ENCODE results near the gene GRID2. TPM values are rescaled to one million over a fixed set of nuclear protein-coding genes. Genes with fewer than 3 reads are reported as not detected.

Gene GRID2
- total RNA-seq, 2 experiments from 2014 or later, result not detected

GRCh38 chr4:93732509-93732908, 1428.7 kb downstream of the GRID2 start:
- no peaks in the 10 kb centered on the region for H3K4me1 Mint-ChIP-seq
- no peak for DNase-seq
- H3K27me3 Mint-ChIP-seq, result no peaks in the 10 kb centered on the region
- no peak overlapping the region for H3K4me3 Mint-ChIP-seq
- no peaks in the 10 kb centered on the region for H3K36me3 Mint-ChIP-seq
- no peak overlapping the region for H3K27ac Mint-ChIP-seq
- peaks cover 7% of the 10 kb centered on the region for H3K9me3 Mint-ChIP-seq

- Mint-ChIP-seq H3K27ac (no peak overlapping the region), H3K36me3 (no peaks in the 10 kb centered on the region), H3K27me3 (no peaks in the 10 kb centered on the region), H3K4me1 (no peaks in the 10 kb centered on the region), H3K4me3 (no peak overlapping the region), H3K9me3 (no peaks in the 10 kb centered on the region)
- DNase-seq, result no peak
These were observed 1437.1 kb downstream of the GRID2 start for GRCh38 chr4:93740890-93741289.

GRCh38 chr4:93743022-93743421, 1439.3 kb downstream of the GRID2 start:
- Mint-ChIP-seq H3K36me3 (no peaks in the 10 kb centered on the region), H3K4me3 (no peak overlapping the region), H3K4me1 (no peaks in the 10 kb centered on the region), H3K27me3 (no peaks in the 10 kb centered on the region), H3K9me3 (no peaks in the 10 kb centered on the region), H3K27ac (no peak overlapping the region)
- DNase-seq, result no peak

- H3K4me1 Mint-ChIP-seq, result no peaks in the 10 kb centered on the region
- H3K36me3 Mint-ChIP-seq, result no peaks in the 10 kb centered on the region
These were observed 1439.9 kb downstream of the GRID2 start for GRCh38 chr4:93743635-93744034.

GRCh38 chr4:93744961-93745360, 1441.2 kb downstream of the GRID2 start:
- H3K36me3 Mint-ChIP-seq, result no peaks in the 10 kb centered on the region
- H3K9me3 Mint-ChIP-seq, result no peaks in the 10 kb centered on the region
- H3K4me3 Mint-ChIP-seq, result no peak overlapping the region
- H3K27me3 Mint-ChIP-seq, result no peaks in the 10 kb centered on the region
- no peak for DNase-seq
- no peaks in the 10 kb centered on the region for H3K4me1 Mint-ChIP-seq
- no peak overlapping the region for H3K27ac Mint-ChIP-seq

More at GRCh38 chr4:93743635-93744034, 1439.9 kb downstream of the GRID2 start:
- H3K4me3 Mint-ChIP-seq, result no peak overlapping the region
- no peak for DNase-seq
- no peak overlapping the region for H3K27ac Mint-ChIP-seq
- H3K9me3 Mint-ChIP-seq, result no peaks in the 10 kb centered on the region
- no peaks in the 10 kb centered on the region for H3K27me3 Mint-ChIP-seq

GRCh38 chr4:93746031-93746430, 1442.3 kb downstream of the GRID2 start:
- H3K36me3 Mint-ChIP-seq, result no peaks in the 10 kb centered on the region
- no peak for DNase-seq
- no peaks in the 10 kb centered on the region for H3K4me1 Mint-ChIP-seq
- H3K27me3 Mint-ChIP-seq, result no peaks in the 10 kb centered on the region
- no peak overlapping the region for H3K27ac Mint-ChIP-seq
- H3K9me3 Mint-ChIP-seq, result no peaks in the 10 kb centered on the region
- no peak overlapping the region for H3K4me3 Mint-ChIP-seq

- H3K4me1 Mint-ChIP-seq, result no peaks in the 10 kb centered on the region
- no peaks in the 10 kb centered on the region for H3K36me3 Mint-ChIP-seq
- no peak overlapping the region for H3K4me3 Mint-ChIP-seq
- no peaks in the 10 kb centered on the region for H3K9me3 Mint-ChIP-seq
- H3K27ac Mint-ChIP-seq, result no peak overlapping the region
- DNase-seq, result no peak
- H3K27me3 Mint-ChIP-seq, result no peaks in the 10 kb centered on the region
These were observed 1443.5 kb downstream of the GRID2 start for GRCh38 chr4:93747220-93747619.

- no peak overlapping the region for H3K4me3 Mint-ChIP-seq
- H3K27ac Mint-ChIP-seq, result no peak overlapping the region
- H3K27me3 Mint-ChIP-seq, result no peaks in the 10 kb centered on the region
These were observed 1444.9 kb downstream of the GRID2 start for GRCh38 chr4:93748373-93749291.

GRCh38 chr4:93749292-93749761, 1445.6 kb downstream of the GRID2 start:
- no peaks in the 10 kb centered on the region for H3K36me3 Mint-ChIP-seq
- no peak overlapping the region for H3K27ac Mint-ChIP-seq
- DNase-seq, result no peak
- no peaks in the 10 kb centered on the region for H3K4me1 Mint-ChIP-seq
- H3K9me3 Mint-ChIP-seq, result no peaks in the 10 kb centered on the region
- no peaks in the 10 kb centered on the region for H3K27me3 Mint-ChIP-seq
- no peak overlapping the region for H3K4me3 Mint-ChIP-seq

More at GRCh38 chr4:93748373-93749291, 1444.9 kb downstream of the GRID2 start:
- DNase-seq, result no peak
- Mint-ChIP-seq H3K9me3 (no peaks in the 10 kb centered on the region), H3K4me1 (no peaks in the 10 kb centered on the region), H3K36me3 (no peaks in the 10 kb centered on the region)

- no peaks in the 10 kb centered on the region for H3K4me1 Mint-ChIP-seq
- no peak overlapping the region for H3K27ac Mint-ChIP-seq
- no peak overlapping the region for H3K4me3 Mint-ChIP-seq
- no peaks in the 10 kb centered on the region for H3K27me3 Mint-ChIP-seq
- DNase-seq, result no peak
- H3K36me3 Mint-ChIP-seq, result no peaks in the 10 kb centered on the region
- no peaks in the 10 kb centered on the region for H3K9me3 Mint-ChIP-seq
These were observed 1447.6 kb downstream of the GRID2 start for GRCh38 chr4:93751411-93751810.

- Mint-ChIP-seq H3K9me3 (no peaks in the 10 kb centered on the region), H3K36me3 (no peaks in the 10 kb centered on the region), H3K4me3 (no peak overlapping the region), H3K4me1 (no peaks in the 10 kb centered on the region), H3K27ac (no peak overlapping the region), H3K27me3 (no peaks in the 10 kb centered on the region)
- DNase-seq, result no peak
These were observed 1452.3 kb downstream of the GRID2 start for GRCh38 chr4:93756101-93756500.

GRCh38 chr4:93759506-93759905, 1455.7 kb downstream of the GRID2 start:
- no peak for DNase-seq
- H3K36me3 Mint-ChIP-seq, result no peaks in the 10 kb centered on the region
- H3K9me3 Mint-ChIP-seq, result no peaks in the 10 kb centered on the region
- no peak overlapping the region for H3K4me3 Mint-ChIP-seq
- no peaks in the 10 kb centered on the region for H3K27me3 Mint-ChIP-seq
- no peaks in the 10 kb centered on the region for H3K4me1 Mint-ChIP-seq
- no peak overlapping the region for H3K27ac Mint-ChIP-seq

- no peak overlapping the region for H3K4me3 Mint-ChIP-seq
- DNase-seq, result no peak
- H3K36me3 Mint-ChIP-seq, result no peaks in the 10 kb centered on the region
- no peaks in the 10 kb centered on the region for H3K27me3 Mint-ChIP-seq
- no peaks in the 10 kb centered on the region for H3K9me3 Mint-ChIP-seq
- no peak overlapping the region for H3K27ac Mint-ChIP-seq
- H3K4me1 Mint-ChIP-seq, result no peaks in the 10 kb centered on the region
These were observed 1456.5 kb downstream of the GRID2 start for GRCh38 chr4:93760284-93760683.

GRCh38 chr4:93761286-93761685, 1457.5 kb downstream of the GRID2 start:
- Mint-ChIP-seq H3K36me3 (no peaks in the 10 kb centered on the region), H3K9me3 (no peaks in the 10 kb centered on the region), H3K4me3 (no peak overlapping the region), H3K27ac (no peak overlapping the region), H3K4me1 (no peaks in the 10 kb centered on the region), H3K27me3 (no peaks in the 10 kb centered on the region)
- no peak for DNase-seq

GRCh38 chr4:93764639-93765246, 1461.0 kb downstream of the GRID2 start:
- DNase-seq, result no peak
- no peak overlapping the region for H3K4me3 Mint-ChIP-seq
- H3K36me3 Mint-ChIP-seq, result no peaks in the 10 kb centered on the region
- H3K27me3 Mint-ChIP-seq, result no peaks in the 10 kb centered on the region
- H3K4me1 Mint-ChIP-seq, result no peaks in the 10 kb centered on the region
- H3K27ac Mint-ChIP-seq, result no peak overlapping the region
- H3K9me3 Mint-ChIP-seq, result no peaks in the 10 kb centered on the region

GRCh38 chr4:93767917-93768316, 1464.2 kb downstream of the GRID2 start:
- no peaks in the 10 kb centered on the region for H3K9me3 Mint-ChIP-seq
- no peak for DNase-seq
- H3K4me3 Mint-ChIP-seq, result no peak overlapping the region
- H3K27ac Mint-ChIP-seq, result no peak overlapping the region
- H3K36me3 Mint-ChIP-seq, result no peaks in the 10 kb centered on the region
- H3K27me3 Mint-ChIP-seq, result no peaks in the 10 kb centered on the region
- H3K4me1 Mint-ChIP-seq, result no peaks in the 10 kb centered on the region

Data from activated naive CD8-positive, alpha-beta T cell treated with anti-CD3 and anti-CD28 coated beads for 36 hours (primary cell).